Hematopoietic multipotent progenitor cell (in vitro differentiated cells): ENCODE data around the gene STN1. TPM values are rescaled to one million over a fixed set of nuclear protein-coding genes. Genes with fewer than 3 reads are reported as not detected.

Experiments
- DNase-seq, 3 donors: peaks; one replicate each; pipeline ENCODE4 v3.0.0-alpha.2; 2011 to 2015; ENCODE audit warnings: low read depth in 2 of 3, low spot score in 2 of 3
- total RNA-seq: library from RNA; depleted of rRNA; stranded (reverse); fragments of >200 nt; gene quantifications from one replicate; pipeline ENCODE4 v1.2.3, GENCODE V29; 2012

STN1 gene
- total RNA-seq, 1 donor, result 34.5 TPM

DNA sequence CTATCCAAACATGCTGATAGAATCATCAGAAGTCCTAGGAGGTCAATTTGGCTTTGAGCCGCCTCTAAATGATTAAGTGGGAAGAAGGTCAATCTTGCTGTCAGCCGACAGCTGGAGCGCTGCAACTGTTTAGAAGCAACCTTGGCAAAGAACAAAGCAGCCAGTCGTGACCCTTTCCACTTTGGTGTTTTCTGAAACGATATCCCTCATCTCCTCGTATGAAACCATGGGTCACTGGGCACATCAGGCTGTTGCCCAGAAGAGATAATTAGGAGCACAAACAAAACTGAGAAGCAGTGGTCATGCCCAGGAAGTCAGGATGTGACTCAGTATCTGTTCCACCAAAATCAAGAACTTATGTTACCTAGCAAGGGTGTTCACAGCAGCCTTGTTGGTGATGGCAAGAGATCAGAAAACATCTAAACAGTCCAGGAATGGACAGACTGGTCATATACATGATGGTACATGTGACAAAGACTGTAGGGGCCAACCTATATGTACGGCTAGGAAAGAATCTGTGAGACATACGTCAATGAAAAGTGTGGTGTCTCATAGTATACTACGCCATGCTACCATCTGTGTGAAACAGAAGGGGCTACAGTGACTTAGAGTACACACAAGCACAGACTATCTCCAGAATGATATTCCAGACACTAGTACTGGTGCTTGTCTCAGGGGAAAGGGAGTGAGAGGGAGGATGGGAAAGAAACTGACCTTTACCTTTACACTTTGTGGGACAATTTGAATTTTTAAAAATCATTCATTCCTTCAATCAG lies 22.4 kb downstream of the STN1 start:
- DNase-seq, result no peak

DNA sequence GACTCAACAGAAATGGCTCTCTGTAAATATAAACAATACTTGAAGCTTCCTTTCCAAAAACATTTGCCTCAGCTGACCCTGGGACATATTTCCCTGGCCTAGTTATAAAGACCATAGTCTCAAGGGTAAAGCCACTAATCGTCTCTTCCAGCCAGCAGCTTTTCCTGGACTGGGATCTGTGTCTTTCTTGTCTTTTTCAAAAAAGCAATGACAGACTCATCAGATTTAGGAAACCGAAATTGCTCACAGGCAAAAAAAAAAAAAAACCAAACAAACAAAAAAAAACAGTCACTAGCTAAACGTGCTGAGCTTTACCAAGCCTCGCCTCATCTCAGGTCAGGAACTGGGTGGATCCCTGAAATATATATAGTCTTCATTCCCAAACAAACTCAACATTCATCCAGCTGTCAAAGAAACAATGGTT lies 23.5 kb downstream of the STN1 start:
- no peak for DNase-seq

DNA sequence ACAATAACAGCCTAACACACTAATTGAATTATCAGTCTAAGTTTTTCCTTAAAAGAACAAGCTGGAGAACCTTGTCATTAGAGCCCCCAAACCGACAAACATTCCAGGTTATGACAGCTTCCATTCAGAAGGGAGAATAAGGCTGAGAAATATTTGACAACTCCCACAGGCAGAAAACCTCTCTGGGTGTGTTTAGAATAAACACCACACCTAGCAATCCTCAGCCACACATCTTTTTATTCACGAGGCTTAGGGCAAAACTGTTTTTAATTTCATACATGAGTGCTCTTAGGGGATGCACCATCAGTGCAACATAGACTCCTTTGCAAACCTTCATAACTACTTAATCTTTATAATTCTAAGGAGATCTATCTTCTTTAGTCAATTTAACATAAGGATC lies 24.2 kb downstream of the STN1 start:
- no peak for DNase-seq

DNA sequence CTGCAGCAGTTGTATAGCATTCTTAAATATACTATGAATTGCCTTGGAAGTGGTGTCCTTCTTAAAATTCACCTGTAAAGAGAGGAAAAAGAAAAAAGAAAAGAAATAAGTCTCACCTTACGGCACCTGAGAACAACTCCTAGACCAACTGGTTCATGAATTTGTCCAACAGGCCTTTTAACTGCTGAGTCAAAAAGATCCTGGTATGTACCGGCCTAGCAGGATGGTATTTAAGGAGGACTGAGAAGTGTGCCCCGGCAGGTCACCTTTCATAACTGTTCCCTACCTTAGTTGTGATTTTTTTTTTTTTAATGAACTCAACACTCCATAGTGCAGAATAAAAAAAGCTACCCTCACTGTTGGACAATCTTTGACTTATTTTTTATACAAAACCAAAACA lies 25.8 kb downstream of the STN1 start:
- DNase-seq, result no peak

DNA sequence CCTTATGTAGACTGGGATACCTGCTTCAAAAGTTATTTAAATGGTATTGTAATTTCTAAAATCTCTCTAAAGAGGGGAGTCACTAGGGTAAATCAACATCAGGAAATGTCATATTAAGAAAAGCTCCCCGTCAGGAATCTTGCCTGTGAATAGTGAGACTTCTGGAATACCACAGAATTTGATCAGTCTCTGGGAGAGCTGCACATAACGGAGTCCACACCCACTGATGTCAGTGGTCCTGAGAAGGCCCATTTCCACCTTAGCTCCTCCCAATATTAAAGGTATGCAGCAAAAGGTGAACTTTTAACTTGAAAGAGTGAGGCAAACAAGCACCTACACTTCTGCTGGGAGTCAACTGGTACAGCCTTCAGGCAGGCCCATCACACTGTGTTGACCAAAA lies 27.3 kb downstream of the STN1 start:
- DNase-seq, result no peak

DNA sequence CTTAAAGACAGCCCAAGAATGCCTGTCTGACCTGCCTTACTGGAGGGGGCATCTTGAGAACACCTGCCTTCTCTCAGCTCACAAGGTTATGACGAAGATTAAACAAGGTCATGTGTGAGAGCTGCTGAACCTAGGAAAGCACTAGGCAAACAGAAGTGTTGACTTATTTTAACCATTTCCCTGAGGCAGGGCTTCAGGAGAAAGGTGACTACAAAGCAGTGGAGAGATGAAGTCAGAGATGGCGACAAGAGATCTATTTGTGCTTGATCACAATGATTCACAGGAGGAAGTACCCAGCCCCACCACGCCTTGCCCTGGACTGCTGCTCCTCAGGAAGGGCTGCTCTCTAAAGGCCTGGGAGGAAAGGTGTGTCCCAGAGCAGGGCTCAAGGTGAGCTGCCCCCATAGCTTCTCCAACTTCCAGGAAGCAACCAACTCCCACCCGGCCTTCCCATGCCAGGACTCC lies 27.8 kb downstream of the STN1 start:
- no peak for DNase-seq

DNA sequence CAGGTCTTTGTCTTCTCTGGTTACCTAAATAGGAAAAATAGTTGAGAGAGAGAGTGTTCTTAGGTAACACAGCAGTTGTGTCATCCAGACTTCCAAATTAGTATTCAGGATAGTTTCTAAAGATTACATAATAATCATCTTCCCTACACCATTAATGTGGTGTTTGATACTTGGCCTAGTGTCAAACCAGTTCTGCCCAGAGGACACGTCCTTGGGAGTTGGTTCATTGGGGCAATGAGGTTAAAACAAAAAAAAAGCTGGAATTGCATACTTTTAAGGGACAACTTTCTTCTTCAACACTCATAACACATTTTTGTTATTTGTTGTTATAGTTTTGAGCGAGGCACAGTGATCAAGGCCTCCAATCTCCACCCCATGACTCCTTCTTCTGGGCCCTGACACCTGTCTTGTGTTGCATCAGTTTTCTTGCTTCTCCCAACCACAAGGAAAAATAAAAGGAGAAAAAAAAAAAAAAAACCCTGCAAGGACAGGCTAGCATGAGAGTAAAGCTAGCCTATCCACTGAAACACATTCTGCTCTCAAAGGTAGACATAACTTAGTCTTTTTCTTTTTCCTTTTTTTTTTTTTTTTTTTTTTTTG lies 28.8 kb downstream of the STN1 start:
- DNase-seq, result no peak

DNA sequence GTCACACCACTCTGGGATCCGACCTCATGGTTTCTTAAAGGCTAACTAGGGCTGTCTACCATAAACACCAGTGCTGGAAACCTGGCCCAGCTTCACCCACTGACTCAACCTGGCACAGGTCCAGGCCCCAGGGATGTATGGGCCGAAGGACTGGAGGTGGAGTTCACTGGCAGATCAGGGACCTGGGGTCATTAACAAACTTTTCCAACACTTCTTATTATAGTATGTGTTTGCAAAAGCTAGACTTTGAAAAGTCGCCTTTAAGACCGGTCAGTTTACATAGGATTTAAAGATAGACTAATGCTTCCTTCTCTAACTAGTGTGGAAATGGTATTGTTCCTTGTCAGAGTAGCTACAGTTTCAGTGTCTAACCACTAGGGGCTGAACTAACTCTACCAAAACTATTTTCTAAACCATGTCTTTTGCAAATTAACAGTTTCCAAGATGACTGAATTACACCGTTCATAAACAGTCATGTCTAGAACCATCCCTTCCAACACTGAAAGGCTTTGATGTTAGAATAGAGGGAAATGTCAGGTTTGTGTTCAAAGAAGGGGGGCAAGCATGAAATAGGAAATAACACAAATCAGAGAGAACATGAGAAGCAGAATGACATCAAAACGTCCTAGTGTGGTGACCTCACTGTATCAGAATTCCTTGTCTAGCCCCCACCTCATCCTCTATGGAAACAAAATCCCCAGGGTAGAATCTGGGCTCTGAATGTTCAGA lies 29.7 kb downstream of the STN1 start:
- DNase-seq, result peak in 2 of 3 donors; percentile 58 to 75

DNA sequence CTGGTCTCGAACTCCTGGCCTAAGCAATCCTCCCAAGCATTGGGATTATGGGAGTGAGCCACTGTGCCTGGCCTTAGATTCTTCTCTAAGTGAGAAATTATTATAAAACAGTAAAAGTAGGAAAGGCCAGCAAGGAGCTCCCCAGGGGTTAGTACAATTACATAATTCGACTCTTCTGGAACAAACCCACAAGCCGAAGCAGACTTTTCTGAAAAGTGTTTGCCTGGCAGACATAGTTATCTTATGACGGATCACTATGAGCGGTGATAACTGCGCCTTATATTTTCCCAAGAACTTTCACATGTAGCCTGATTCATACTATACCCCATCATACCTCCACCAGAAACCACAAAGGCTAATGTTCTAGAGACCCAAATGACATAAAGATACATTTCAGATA lies 32.4 kb downstream of the STN1 start:
- DNase-seq, result no peak

DNA sequence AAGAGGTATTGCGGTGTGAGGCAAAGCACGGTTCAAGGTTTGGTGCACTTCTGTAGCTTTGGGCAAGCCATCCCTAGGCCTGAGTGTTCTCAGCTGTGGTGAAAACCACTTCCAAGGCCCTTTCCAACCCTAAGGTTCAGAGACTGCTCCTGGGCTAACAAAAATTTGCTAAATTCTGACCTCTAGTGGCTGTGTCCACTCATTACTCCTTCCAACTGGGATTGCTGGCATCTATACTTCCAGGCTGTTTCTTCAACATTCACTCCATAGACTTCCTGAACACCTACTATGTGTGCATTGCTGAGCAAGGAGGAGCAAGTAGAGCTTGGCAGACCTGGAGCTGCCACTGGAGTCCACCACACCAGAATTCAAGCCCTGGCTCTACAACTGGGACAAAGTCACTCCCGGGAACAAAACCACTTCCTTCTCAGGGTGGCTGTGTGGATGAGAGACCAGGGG lies 33.3 kb downstream of the STN1 start:
- DNase-seq, result peak in 2 of 3 donors; percentile 33 to 45

DNA sequence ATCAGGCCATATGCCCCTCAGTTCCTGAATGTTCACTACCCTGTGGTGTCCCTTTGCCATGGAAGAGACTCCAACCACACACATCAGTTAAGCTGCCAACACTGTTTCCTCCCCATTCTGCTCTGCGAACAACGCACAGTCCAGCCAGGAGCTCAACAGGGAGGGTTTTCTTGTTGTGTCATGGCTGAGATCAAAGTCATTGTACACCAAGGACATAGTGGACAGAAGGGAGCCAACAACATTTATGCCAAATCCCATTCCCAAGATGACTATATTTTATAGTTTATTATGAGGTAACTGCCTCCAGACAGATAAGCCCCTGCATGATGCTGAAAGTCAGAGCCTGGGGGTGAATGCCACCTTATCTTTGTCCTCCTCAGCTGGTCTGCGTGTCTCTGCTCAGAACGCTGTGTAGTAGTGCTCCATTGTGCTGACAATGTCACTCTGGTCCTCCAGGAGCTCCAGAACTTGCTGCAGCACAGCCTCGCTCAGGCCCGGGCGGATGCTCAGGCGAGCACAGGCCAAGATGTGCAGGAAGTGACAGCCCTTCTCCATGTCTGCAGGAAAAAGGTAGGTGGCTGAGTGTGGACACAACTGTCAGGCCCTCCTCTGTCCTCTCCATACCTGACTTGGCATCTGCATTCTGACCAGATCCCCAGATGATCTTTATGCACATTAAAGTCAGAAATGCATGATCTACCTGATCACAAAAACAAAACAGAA lies 35.5 kb downstream of the STN1 start:
- DNase-seq, result no peak

DNA sequence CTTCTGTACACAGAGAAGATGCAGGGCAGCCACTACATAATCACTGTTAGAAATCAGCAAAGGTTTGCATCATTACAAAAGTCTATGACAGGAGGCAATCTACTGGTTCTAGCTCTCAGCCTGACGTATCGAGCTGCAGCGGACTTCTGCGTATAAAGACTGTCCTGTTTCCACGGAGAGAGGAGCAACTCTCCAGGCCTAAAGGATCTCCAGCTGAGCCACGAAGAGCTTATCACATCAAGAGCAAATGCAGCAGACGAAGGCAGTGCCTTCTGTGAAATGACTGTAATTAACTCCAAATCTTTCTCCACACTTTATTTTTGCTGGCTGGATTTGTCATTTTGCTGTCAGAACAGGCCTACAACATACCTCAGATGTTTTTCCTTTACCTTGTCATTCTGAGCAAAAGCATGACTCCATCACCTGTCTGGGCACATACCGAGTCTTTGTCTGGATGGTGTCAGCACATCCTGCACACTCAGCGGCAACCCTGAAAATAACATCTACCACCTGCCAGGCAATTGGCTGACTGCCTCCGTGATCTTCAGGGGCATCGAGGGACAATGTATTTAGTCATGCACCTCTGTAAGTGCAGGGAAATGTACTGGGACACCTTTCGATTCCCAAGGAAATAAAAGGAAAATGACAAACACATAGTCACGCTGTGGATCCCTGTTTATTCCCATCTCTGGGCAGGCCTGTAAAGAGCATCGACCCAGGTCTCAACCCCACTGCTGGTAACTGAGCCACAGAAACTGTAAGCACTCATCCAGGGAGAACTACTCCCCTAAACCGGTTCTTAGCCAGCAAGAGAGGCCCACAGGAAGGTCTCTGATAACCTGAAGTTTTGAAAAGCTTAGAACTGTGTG lies 36.3 kb downstream of the STN1 start:
- DNase-seq, result no peak

DNA sequence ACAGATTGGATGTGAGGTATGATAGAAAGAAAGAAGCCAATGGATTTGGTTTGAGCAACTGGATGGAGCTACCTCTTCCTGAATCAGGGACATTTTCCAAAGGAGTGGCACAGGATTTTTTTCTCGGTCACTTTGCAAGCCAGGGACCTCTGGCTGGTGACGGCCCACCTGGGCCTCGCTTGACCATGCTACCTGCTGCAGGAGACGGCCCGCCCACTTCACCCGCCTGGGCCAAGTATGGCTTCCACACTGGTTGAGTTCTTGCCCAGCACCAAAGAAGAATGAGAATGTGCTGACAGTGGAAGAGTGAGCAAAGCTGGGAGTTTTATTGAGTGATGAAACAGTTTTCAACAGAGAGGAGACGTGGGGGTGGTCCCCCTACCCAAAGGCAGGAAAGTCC lies 38.2 kb downstream of the STN1 start:
- DNase-seq, result no peak

DNA sequence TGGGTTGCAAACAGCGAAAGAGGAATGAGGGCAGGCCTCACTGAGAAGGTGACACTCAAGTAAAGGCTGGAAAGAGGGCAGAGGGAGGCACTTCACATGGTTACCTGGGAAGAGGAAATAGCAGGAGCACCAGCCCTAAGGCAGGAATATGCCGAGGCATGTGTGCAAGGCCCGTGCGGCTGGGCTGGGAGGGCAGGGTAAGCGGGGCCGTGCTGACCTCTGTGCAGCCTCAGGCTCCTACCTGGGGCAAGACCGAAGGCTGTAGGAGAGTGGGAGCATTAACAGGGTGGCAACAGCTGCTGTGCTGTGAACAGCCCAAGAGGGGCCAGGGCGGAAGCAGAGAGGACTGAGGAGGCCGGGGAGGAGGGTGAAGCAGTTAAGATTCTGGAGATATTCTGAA lies 38.6 kb downstream of the STN1 start:
- DNase-seq, result no peak

DNA sequence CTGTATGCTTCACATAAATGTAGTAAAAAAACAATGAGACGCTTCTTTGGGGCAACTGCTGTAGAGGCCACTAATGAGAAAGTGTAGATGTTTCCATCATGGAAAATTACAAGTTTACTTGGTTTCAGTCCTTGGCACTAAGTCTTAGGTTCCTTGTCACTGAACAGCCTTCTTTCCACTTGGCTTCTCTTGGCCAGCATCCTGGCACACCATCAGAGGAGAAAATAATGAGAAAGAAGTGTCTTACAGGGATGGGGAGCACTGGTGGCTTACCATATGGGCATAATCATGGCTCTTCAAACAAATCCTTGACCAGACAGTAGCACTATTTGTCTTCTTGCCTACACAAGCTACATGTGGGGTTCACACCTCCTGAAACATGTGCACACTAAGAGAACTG lies 40.1 kb downstream of the STN1 start:
- no peak for DNase-seq

DNA sequence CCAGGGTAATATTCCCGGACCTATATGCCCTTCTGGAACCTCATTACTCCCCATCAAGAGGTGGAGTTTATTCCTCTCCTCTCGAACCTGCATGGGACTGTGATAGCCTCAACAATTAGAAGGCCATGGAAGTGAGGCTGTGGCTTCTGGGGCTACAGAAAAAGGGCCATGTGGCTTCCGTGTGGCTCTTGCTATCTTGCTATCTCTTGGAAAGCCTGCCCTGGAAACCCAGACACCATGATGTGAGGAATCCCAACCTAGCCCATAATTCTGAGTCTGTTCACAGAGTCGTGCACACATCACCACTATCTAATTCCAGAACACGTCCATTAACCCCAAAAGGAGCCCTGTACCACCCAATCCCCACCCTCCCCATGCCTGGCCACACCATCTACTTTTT lies 41.8 kb downstream of the STN1 start:
- no peak for DNase-seq

DNA sequence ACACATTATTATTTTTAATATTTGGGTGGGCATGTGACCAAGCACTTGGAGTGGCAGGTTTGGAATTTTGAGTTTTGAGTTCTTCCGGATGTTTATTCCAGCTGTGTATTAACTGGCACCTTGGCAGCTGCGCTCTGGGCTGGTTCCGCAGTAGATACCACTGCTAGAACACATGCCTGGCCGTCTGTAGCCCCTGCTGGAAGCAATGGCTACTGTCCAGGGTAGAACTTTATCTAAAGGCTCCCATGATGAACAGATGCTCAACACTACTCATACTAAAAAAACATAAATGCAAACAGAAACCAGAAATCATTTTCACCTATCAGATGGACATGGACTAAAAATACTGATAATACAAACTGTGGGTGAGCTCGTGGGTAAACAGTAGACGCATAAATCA lies 43.3 kb downstream of the STN1 start:
- DNase-seq, result no peak

DNA sequence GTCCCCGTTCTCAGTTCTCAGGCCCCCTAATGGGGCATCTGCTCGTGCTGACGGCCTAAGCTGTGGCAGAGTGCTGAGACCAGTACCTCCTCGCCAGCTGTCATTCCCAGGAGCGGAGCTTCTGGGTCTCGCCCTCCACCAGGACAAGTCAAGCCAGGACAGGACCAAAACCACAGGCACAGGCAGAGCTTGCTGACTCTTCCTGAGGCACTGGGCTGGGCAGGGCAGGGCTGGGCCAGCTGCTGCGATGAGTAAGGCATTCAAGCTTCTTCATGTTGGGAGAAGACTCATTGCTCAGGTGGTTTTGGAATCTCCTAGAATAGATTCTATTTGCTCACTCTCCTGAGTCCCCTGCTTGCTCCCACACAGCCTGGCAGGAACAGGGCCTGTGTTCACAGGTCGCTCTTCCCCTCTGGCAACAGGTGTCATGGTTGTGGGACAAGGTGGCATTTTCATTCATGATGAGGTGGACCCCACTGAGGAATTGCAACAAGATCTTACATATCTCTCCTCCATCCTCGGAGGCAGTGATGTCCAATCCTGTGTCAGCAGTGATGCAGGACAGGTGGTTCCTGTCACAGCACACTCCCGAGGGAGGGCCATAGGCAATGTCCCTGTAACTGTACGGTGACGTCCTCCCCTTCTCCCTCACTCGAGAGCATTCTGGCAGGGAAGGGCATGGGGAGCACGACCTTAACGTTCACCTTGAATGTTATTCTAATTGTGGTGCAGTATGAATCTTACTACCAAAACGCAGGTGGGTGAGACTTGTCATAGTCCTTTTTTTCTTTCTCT lies 45.6 kb downstream of the STN1 start:
- DNase-seq, result no peak

DNA sequence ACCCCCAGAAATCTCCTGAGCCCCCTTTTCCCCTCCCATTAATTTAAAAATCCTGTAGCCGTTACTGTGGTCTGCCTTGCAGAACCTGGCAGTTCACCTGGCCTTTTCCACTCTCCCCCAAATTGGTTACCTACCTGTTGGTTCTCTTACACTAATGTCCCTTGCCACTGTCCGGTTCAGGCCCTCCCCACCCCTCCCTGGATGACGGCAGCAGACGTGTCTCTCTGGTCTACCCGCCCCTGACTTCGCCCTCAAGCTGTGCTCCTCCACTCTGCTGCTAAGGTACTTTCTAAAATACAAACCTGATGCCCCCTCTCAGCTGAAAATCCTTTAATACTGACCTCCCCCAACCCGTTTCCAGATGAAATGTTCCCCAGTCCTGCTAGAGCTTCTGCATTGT lies 47.0 kb downstream of the STN1 start:
- no peak for DNase-seq
